DND-41 (cell line): ENCODE results near the gene COX5A.

Experiments
- ATAC-seq: fragments of 200-7000 bp; cut with Tn5 transposase; 3 replicates; pipeline ENCODE4 v1.9.1; 2021; ENCODE audit warnings: low read depth; ENCODE audit not compliant: insufficient read depth
- DNase-seq: peaks from one replicate; pipeline ENCODE4 v3.0.0-alpha.2; 2020
- H2AFZ ChIP-seq: 2 replicates; pipeline ENCODE4 v1.6.0; 2012; ENCODE audit warnings: low read depth, low read length
- H3K27ac ChIP-seq: 2 replicates; pipeline ENCODE4 v1.5.1; 2012; ENCODE audit warnings: low read length, inconsistent platforms
- H3K27me3 ChIP-seq: fragments of 200-600 bp; sonication (generic); 2 replicates; pipeline ENCODE4 v1.6.0; 2012; ENCODE audit warnings: low read length, mild to moderate bottlenecking, inconsistent platforms; ENCODE audit not compliant: insufficient read depth, poor library complexity
- H3K36me3 ChIP-seq: 2 replicates; pipeline ENCODE4 v1.5.1; 2012; ENCODE audit warnings: low read length, inconsistent platforms; ENCODE audit not compliant: insufficient read depth
- H3K4me1 ChIP-seq: 2 replicates; pipeline ENCODE4 v1.5.1; 2012; ENCODE audit warnings: mild to moderate bottlenecking, low read length; ENCODE audit not compliant: insufficient read depth
- H3K4me2 ChIP-seq: 2 replicates; pipeline ENCODE4 v1.6.0; 2012; ENCODE audit warnings: mild to moderate bottlenecking, moderate library complexity, low read length, inconsistent platforms; ENCODE audit not compliant: insufficient read depth
- H3K4me3 ChIP-seq, 2 experiments: fragments of 200-600 bp in 1 of 2; shearing (Covaris generic) in 1 of 2; 2 replicates each; pipeline ENCODE4 v1.5.1; 2012 to 2016; ENCODE audit warnings: inconsistent platforms in 2 of 2, low read length in 2 of 2, mild to moderate bottlenecking in 2 of 2, low read depth in 1 of 2, moderate library complexity in 1 of 2
- H3K79me2 ChIP-seq: 2 replicates; pipeline ENCODE4 v1.6.0; 2012; ENCODE audit warnings: low read length, inconsistent platforms; ENCODE audit not compliant: insufficient read depth
- H3K9ac ChIP-seq: 2 replicates; pipeline ENCODE4 v1.6.0; 2012; ENCODE audit warnings: low read depth, mild to moderate bottlenecking, inconsistent platforms, low read length, moderate library complexity
- H3K9me3 ChIP-seq: 2 replicates; pipeline ENCODE4 v1.5.1; 2012; ENCODE audit warnings: low read length, moderate library complexity, mild to moderate bottlenecking, inconsistent platforms; ENCODE audit not compliant: insufficient read depth, severe bottlenecking
- H4K20me1 ChIP-seq: 2 replicates; pipeline ENCODE4 v1.6.0; 2012; ENCODE audit warnings: low read length; ENCODE audit not compliant: insufficient read depth
- EZH2 ChIP-seq: IDR thresholded peaks from 3 replicates; pipeline ENCODE4 v1.6.1; 2012; ENCODE audit warnings: borderline replicate concordance, low read depth, mild to moderate bottlenecking, moderate library complexity, low read length, inconsistent platforms; ENCODE audit not compliant: severe bottlenecking
- TF ChIP-seq, protein P1 (sequence below): IDR thresholded peaks from 2 replicates; pipeline ENCODE4 v1.5.1; 2012; ENCODE audit warnings: borderline replicate concordance, low read length, moderate library complexity, mild to moderate bottlenecking; ENCODE audit not compliant: poor library complexity, severe bottlenecking; ENCODE audit errors: extremely low read depth

Gene COX5A

GRCh38 chr15:74884428-74885223, 53.2 kb downstream of the COX5A start:
- H2AFZ ChIP-seq: no peak overlapping the region
- TF ChIP-seq EZH2: no peak
- TF ChIP-seq, protein P1, sequence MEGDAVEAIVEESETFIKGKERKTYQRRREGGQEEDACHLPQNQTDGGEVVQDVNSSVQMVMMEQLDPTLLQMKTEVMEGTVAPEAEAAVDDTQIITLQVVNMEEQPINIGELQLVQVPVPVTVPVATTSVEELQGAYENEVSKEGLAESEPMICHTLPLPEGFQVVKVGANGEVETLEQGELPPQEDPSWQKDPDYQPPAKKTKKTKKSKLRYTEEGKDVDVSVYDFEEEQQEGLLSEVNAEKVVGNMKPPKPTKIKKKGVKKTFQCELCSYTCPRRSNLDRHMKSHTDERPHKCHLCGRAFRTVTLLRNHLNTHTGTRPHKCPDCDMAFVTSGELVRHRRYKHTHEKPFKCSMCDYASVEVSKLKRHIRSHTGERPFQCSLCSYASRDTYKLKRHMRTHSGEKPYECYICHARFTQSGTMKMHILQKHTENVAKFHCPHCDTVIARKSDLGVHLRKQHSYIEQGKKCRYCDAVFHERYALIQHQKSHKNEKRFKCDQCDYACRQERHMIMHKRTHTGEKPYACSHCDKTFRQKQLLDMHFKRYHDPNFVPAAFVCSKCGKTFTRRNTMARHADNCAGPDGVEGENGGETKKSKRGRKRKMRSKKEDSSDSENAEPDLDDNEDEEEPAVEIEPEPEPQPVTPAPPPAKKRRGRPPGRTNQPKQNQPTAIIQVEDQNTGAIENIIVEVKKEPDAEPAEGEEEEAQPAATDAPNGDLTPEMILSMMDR: no peak
- H3K4me1 ChIP-seq: peaks cover 10% of the 10 kb centered on the region
- no peaks in the 10 kb centered on the region for H3K79me2 ChIP-seq
- H3K27ac ChIP-seq: no peak overlapping the region
- no peak for ATAC-seq
- no peak for DNase-seq
- no peak overlapping the region for H3K4me2 ChIP-seq
- H3K4me3 ChIP-seq: no peak overlapping the region
- H3K27me3 ChIP-seq: no peaks in the 10 kb centered on the region
- no peaks in the 10 kb centered on the region for H3K36me3 ChIP-seq
- H4K20me1 ChIP-seq: no peaks in the 10 kb centered on the region
- H3K9ac ChIP-seq: no peak overlapping the region
- H3K9me3 ChIP-seq: peaks cover 10% of the 10 kb centered on the region

GRCh38 chr15:74882528-74882927, 55.3 kb downstream of the COX5A start:
- Histone ChIP-seq H3K4me2 (no peak overlapping the region), H4K20me1 (no peaks in the 10 kb centered on the region), H3K4me3 (no peak overlapping the region), H3K79me2 (no peaks in the 10 kb centered on the region), H3K36me3 (no peaks in the 10 kb centered on the region), H2AFZ (no peak overlapping the region), H3K27ac (no peak overlapping the region), H3K4me1 (no peaks in the 10 kb centered on the region), H3K9ac (no peak overlapping the region), H3K27me3 (no peaks in the 10 kb centered on the region), H3K9me3 (peaks cover 10% of the 10 kb centered on the region)
- ATAC-seq (no peak), DNase-seq (no peak)
- TF ChIP-seq, protein P1: no peak
- no peak for TF ChIP-seq EZH2

DNA sequence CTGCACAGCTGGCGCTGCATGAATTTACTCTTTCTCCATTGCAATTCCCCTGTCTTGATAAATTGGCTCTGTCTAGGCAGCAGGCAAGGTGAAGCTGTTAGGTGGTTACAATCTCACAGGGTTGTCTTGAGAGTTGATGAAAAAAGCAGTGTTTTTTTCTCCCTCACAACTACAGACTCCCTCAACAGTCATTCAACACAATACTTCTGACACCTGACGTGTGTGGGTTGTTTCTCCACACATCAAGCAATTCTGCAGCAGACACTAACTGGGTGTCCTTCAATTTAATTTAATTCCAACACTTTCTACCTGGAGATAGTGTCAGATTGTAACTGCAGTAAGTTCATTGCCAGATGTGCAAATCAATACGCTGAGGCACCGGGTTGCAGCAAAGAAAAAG, 59.6 kb downstream of the COX5A start:
- no peak overlapping the region for H3K4me3 ChIP-seq
- H4K20me1 ChIP-seq: no peaks in the 10 kb centered on the region
- DNase-seq (no peak), ATAC-seq (no peak)
- H2AFZ ChIP-seq: no peak overlapping the region
- H3K9ac ChIP-seq: no peak overlapping the region
- H3K4me1 ChIP-seq: peaks cover 10% of the 10 kb centered on the region
- H3K9me3 ChIP-seq: peaks cover 10% of the 10 kb centered on the region
- H3K79me2 ChIP-seq: no peaks in the 10 kb centered on the region
- H3K27ac ChIP-seq: no peak overlapping the region
- no peaks in the 10 kb centered on the region for H3K27me3 ChIP-seq
- H3K36me3 ChIP-seq: no peaks in the 10 kb centered on the region
- H3K4me2 ChIP-seq: no peak overlapping the region
- no peak for TF ChIP-seq EZH2
- TF ChIP-seq, protein P1: no peak
